ENCODE measurements around the gene PRKCB. TPM values are rescaled to one million over a fixed set of nuclear protein-coding genes. Genes with fewer than 3 reads are reported as not detected.

The PRKCB gene
- total and polyA plus RNA-seq, 2 experiments from 2014 or later = 3.7 to 16.4 TPM

DNA sequence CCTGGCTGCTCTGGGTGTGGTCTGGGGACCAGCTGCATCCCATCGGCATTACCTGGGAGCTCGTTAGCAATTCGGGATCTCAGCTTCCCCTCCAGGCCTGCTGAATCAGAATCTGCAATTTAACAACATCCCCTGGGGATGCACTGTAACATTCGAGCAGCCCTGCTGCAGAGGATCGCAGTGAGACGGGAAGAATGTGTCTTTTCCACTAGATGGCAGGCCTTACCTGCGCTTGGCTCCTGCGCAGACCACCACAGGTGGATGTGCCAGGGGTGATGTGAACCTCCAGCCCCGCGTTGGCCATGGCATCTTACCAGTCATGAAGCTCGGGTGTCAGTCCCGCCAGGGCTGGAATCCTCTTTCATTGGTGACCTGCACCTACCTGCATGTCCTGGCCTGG lies 209.9 kb downstream of the PRKCB start:
- Histone ChIP-seq H3F3A (replicated peaks; ENCODE audit: low read depth) (0 out of 2 replicates have a peak, but pooled peaks cover 4% of the 10 kb centered on the region), H3K27me3 (ENCODE audit: insufficient read depth) (no peaks in the 10 kb centered on the region), H3K9me2 (ENCODE audit: insufficient read depth) (no peaks in the 10 kb centered on the region), H4K20me1 (replicated peaks; ENCODE audit: insufficient read depth) (no peaks in the 10 kb centered on the region), H3K79me2 (replicated peaks; ENCODE audit: insufficient read depth) (no peaks in the 10 kb centered on the region), H3K27ac (ENCODE audit: low read depth) (no peak overlapping the region), H3K36me3 (ENCODE audit: insufficient read depth) (no peaks in the 10 kb centered on the region), H3K4me1 (ENCODE audit: insufficient read depth) (peaks cover 20% of the 10 kb centered on the region), H3K4me2 (peak overlapping the region; percentile 19; the same call in 1 of the 2 replicates), H2AFZ (no peak overlapping the region), H3K4me3 (no peak overlapping the region)
- H3K4me1 Mint-ChIP-seq = peaks cover 25% of the 10 kb centered on the region
- peaks cover 11% of the 10 kb centered on the region for H3K27me3 Mint-ChIP-seq (ENCODE audit: insufficient read depth, low read depth, poor library complexity)
- DNase-seq (ENCODE audit: low spot score) = peak; percentile 93
- ATAC-seq = peak; percentile 97
- TF ChIP-seq, protein P1, sequence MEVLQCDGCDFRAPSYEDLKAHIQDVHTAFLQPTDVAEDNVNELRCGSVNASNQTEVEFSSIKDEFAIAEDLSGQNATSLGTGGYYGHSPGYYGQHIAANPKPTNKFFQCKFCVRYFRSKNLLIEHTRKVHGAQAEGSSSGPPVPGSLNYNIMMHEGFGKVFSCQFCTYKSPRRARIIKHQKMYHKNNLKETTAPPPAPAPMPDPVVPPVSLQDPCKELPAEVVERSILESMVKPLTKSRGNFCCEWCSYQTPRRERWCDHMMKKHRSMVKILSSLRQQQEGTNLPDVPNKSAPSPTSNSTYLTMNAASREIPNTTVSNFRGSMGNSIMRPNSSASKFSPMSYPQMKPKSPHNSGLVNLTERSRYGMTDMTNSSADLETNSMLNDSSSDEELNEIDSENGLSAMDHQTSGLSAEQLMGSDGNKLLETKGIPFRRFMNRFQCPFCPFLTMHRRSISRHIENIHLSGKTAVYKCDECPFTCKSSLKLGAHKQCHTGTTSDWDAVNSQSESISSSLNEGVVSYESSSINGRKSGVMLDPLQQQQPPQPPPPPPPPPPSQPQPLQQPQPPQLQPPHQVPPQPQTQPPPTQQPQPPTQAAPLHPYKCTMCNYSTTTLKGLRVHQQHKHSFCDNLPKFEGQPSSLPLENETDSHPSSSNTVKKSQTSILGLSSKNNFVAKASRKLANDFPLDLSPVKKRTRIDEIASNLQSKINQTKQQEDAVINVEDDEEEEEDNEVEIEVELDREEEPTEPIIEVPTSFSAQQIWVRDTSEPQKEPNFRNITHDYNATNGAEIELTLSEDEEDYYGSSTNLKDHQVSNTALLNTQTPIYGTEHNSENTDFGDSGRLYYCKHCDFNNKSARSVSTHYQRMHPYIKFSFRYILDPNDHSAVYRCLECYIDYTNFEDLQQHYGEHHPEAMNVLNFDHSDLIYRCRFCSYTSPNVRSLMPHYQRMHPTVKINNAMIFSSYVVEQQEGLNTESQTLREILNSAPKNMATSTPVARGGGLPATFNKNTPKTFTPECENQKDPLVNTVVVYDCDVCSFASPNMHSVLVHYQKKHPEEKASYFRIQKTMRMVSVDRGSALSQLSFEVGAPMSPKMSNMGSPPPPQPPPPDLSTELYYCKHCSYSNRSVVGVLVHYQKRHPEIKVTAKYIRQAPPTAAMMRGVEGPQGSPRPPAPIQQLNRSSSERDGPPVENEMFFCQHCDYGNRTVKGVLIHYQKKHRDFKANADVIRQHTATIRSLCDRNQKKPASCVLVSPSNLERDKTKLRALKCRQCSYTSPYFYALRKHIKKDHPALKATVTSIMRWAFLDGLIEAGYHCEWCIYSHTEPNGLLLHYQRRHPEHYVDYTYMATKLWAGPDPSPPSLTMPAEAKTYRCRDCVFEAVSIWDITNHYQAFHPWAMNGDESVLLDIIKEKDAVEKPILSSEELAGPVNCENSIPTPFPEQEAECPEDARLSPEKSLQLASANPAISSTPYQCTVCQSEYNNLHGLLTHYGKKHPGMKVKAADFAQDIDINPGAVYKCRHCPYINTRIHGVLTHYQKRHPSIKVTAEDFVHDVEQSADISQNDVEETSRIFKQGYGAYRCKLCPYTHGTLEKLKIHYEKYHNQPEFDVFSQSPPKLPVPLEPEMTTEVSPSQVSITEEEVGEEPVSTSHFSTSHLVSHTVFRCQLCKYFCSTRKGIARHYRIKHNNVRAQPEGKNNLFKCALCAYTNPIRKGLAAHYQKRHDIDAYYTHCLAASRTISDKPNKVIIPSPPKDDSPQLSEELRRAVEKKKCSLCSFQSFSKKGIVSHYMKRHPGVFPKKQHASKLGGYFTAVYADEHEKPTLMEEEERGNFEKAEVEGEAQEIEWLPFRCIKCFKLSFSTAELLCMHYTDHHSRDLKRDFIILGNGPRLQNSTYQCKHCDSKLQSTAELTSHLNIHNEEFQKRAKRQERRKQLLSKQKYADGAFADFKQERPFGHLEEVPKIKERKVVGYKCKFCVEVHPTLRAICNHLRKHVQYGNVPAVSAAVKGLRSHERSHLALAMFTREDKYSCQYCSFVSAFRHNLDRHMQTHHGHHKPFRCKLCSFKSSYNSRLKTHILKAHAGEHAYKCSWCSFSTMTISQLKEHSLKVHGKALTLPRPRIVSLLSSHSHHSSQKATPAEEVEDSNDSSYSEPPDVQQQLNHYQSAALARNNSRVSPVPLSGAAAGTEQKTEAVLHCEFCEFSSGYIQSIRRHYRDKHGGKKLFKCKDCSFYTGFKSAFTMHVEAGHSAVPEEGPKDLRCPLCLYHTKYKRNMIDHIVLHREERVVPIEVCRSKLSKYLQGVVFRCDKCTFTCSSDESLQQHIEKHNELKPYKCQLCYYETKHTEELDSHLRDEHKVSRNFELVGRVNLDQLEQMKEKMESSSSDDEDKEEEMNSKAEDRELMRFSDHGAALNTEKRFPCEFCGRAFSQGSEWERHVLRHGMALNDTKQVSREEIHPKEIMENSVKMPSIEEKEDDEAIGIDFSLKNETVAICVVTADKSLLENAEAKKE (CRISPR knock-in tag; IDR thresholded peaks at IDR 0.05) = 0 out of 2 replicates have a peak, but pooled peaks have one; percentile 3
- peak; percentile 70 for TF ChIP-seq JUNB (IDR thresholded peaks at IDR 0.05; ENCODE audit: unreplicated experiment)
- no peak for TF ChIP-seq POLR2AphosphoS5 (IDR thresholded peaks at IDR 0.05; ENCODE audit: low read depth)
- TF ChIP-seq, protein P2, sequence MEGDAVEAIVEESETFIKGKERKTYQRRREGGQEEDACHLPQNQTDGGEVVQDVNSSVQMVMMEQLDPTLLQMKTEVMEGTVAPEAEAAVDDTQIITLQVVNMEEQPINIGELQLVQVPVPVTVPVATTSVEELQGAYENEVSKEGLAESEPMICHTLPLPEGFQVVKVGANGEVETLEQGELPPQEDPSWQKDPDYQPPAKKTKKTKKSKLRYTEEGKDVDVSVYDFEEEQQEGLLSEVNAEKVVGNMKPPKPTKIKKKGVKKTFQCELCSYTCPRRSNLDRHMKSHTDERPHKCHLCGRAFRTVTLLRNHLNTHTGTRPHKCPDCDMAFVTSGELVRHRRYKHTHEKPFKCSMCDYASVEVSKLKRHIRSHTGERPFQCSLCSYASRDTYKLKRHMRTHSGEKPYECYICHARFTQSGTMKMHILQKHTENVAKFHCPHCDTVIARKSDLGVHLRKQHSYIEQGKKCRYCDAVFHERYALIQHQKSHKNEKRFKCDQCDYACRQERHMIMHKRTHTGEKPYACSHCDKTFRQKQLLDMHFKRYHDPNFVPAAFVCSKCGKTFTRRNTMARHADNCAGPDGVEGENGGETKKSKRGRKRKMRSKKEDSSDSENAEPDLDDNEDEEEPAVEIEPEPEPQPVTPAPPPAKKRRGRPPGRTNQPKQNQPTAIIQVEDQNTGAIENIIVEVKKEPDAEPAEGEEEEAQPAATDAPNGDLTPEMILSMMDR (conservative IDR thresholded peaks at IDR 0.05; ENCODE audit: low read depth in 2 of 2) = peak; percentile 81 to 98
- no peak overlapping the region for H3K27ac Mint-ChIP-seq
- no peak overlapping the region for H3K4me3 Mint-ChIP-seq
- no peaks in the 10 kb centered on the region for H3K36me3 Mint-ChIP-seq (ENCODE audit: low read depth)
- no peaks in the 10 kb centered on the region for H3K9me3 Mint-ChIP-seq
